H1 (cell line): ENCODE data around the gene ABI3BP. TPM values are rescaled to one million over a fixed set of nuclear protein-coding genes. Genes with fewer than 3 reads are reported as not detected.

ENCODE experiments used
- BACH1 ChIP-seq: IDR thresholded peaks from 2 replicates; pipeline ENCODE4 v1.6.1; 2012; ENCODE audit warnings: low read length, improper control_type of control experiment
- CBX5 ChIP-seq: fragments of 300-800, 300-1000 bp; sonication (generic); IDR thresholded peaks from 2 replicates; pipeline ENCODE4 v1.7.1; 2016; ENCODE audit warnings: antibody characterized with exemption, low read length, low read depth
- CHD1 ChIP-seq: IDR thresholded peaks from 2 replicates; pipeline ENCODE4 v1.6.1; 2012; ENCODE audit warnings: low read depth, low read length, improper control_type of control experiment
- CREB1 ChIP-seq: IDR thresholded peaks from 2 replicates; pipeline ENCODE4 v1.6.1; 2012; ENCODE audit warnings: inconsistent platforms
- CTBP2 ChIP-seq: IDR thresholded peaks from 2 replicates; pipeline ENCODE4 v1.7.0; 2011; ENCODE audit warnings: borderline replicate concordance, mild to moderate bottlenecking, moderate library complexity, mixed read lengths, low read length; ENCODE audit not compliant: insufficient read depth, insufficient read length
- EP300 ChIP-seq, 2 experiments: IDR thresholded peaks; 1 replicate in 1 of 2; 2 replicates in 1 of 2; pipeline ENCODE4 v1.6.1; 2011 to 2012; ENCODE audit warnings: low read depth in 2 of 2, low read length in 2 of 2, mild to moderate bottlenecking in 2 of 2, borderline replicate concordance in 1 of 2, inconsistent platforms in 1 of 2, moderate library complexity in 1 of 2
- JUND ChIP-seq: IDR thresholded peaks from 2 replicates; pipeline ENCODE4 v1.6.1; 2011; ENCODE audit warnings: mild to moderate bottlenecking, improper control_type of control experiment, low read length
- KDM4A ChIP-seq: IDR thresholded peaks from one replicate; pipeline ENCODE4 v1.7.1; 2012; ENCODE audit warnings: low read depth, mild to moderate bottlenecking, moderate library complexity, low read length, inconsistent platforms; ENCODE audit not compliant: severe bottlenecking
- NANOG ChIP-seq: IDR thresholded peaks from 2 replicates; pipeline ENCODE4 v1.6.1; 2011; ENCODE audit warnings: low read length, low read depth, mild to moderate bottlenecking, inconsistent platforms; ENCODE audit not compliant: insufficient read depth, poor library complexity, severe bottlenecking
- SIN3A ChIP-seq, 2 experiments: IDR thresholded peaks in 1 of 2; conservative IDR thresholded peaks in 1 of 2; 2 replicates each; pipeline ENCODE4 v1.6.1; 2011 to 2012; ENCODE audit warnings: low read length in 2 of 2, improper control_type of control experiment in 1 of 2, low read depth in 1 of 2, mild to moderate bottlenecking in 1 of 2
- TAF1 ChIP-seq: IDR thresholded peaks from 2 replicates; pipeline ENCODE4 v1.6.1; 2011; ENCODE audit warnings: mild to moderate bottlenecking, low read depth, low read length
- polyA plus RNA-seq, 7 experiments: library from polyadenylated mRNA; depleted of rRNA in 3 of 7; stranded (reverse) in 5 of 7; unstranded in 2 of 7; fragments of >200 nt in 5 of 7; fragments of 200-250 nt in 2 of 7; gene quantifications; 1 replicate in 5 of 7; 2 replicates in 1 of 7; 4 replicates in 1 of 7; pipeline versions ENCODE4 v1.2.1 to v1.2.3, GENCODE V29; 2011 to 2013; ENCODE audit warnings: missing spikeins in 2 of 7, mixed read lengths in 2 of 7
- total RNA-seq: library from RNA; stranded (reverse); fragmentation: NEBNext Ultra II Directional; extraction: Animal tissue kit (Norgen Biotek cat#: 25700); gene quantifications from 2 replicates; pipeline ENCODE4 v1.2.1, GENCODE V29; 2021

The ABI3BP gene
- total and polyA plus RNA-seq, 2 of the 8 experiments (the other 6 are each of a cell fraction or from before 2014, with no cell fraction given): 0.08 to 0.32 TPM

GRCh38 chr3:100968932-100969906, 24.0 kb downstream of the ABI3BP start (continued):
- no peak for TF ChIP-seq NANOG
- no peak for TF ChIP-seq EP300 (IDR thresholded peaks at IDR 0.05; ENCODE audit: borderline replicate concordance in 1 of 2, low read depth in 2 of 2, low read length in 2 of 2)
- no peak for TF ChIP-seq JUND
- no peak for TF ChIP-seq CBX5
- no peak for TF ChIP-seq BACH1
- no peak for TF ChIP-seq TAF1
- no peak for TF ChIP-seq CREB1
- no peak for TF ChIP-seq KDM4A
- TF ChIP-seq SIN3A (conservative IDR thresholded peaks at IDR 0.05 in 1 of 2, IDR thresholded peaks at IDR 0.05 in 1 of 2; ENCODE audit: low read depth in 1 of 2, low read length in 2 of 2): no peak
- TF ChIP-seq CTBP2: no peak
- TF ChIP-seq CHD1: no peak
